Activated CD4-positive, alpha-beta T cell treated with anti-CD3 and anti-CD28 coated beads, Interleukin-2, amount 50 U/mL, for 24 hours (primary cell): ENCODE measurements around the gene CLRN3.

Experiments
- DNase-seq, 2 donors: peaks; one replicate each; pipeline ENCODE4 v3.0.0-alpha.2; 2020; ENCODE audit warnings: low read depth in 1 of 2, low spot score in 1 of 2

Gene CLRN3

DNA sequence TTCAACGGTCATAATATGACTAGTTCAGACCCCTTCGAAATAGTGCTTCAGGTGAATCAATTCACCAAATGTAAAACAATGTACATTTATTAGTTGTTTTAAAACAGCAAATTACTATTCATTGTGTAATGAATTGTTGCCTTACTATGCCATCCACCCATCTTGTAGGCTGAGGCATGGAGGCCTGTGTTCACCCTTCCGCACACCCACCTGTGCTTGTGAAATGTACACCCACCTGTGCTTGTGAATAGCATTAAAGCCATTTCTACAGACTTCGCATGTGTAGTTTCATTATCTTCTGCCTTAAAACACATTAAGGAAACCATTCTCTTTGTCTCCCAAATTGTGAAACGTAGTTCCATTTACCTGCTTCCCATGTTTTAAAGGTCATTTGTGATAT is 16.8 kb downstream of the CLRN3 start:
- no peak for DNase-seq

DNA sequence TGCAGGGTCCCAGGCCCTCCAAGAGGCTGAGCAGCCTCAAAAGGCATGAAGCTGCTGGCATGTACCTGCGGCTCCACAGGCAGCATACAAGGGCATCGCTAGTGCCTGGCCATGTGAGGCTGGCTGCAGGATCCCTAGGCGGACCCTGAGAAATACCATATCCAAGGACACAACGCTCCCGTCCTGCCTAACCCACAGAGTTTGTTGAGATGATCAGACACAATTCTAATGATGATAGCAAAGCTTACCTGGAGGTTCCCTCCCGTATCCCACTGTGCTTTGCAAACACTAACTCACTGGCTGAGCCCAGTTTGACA is 17.3 kb downstream of the CLRN3 start:
- no peak for DNase-seq

DNA sequence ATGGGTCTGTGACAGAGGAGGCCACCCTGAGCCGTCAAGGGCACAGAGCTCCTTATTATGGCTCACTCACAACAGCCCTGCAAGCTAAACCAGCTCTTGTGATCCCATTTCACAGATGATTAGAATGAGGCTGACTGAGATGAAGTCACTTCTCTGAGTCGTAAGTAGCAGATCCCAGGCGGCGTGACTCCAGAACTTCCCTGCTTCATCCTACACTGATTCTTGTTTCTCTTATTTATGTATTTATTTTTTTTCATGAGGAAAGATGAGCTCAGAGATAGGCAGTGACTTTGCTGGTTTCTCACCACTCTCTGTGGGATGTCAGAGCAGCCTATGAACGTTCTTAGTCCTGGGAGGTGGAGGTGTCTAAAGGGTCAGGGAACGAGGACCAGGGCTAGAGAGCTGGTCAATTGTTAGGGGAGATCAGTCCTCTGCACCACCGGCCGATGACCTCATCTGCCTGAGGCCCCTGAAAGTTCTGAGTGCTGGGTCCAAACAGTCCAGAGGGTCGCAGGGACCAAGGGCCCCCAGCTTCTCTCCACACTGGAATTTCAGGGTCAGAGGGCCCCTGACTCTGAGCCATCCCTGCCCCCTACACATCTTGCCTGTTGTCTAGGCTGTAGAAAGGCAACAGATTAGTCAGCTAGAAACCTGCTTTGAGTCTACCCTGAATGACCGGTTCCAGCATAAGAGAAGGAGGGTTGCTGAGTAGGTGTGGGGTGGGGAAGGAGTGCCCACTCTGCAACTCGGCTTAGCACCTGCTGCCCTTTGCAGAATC is 17.9 kb downstream of the CLRN3 start:
- no peak for DNase-seq

DNA sequence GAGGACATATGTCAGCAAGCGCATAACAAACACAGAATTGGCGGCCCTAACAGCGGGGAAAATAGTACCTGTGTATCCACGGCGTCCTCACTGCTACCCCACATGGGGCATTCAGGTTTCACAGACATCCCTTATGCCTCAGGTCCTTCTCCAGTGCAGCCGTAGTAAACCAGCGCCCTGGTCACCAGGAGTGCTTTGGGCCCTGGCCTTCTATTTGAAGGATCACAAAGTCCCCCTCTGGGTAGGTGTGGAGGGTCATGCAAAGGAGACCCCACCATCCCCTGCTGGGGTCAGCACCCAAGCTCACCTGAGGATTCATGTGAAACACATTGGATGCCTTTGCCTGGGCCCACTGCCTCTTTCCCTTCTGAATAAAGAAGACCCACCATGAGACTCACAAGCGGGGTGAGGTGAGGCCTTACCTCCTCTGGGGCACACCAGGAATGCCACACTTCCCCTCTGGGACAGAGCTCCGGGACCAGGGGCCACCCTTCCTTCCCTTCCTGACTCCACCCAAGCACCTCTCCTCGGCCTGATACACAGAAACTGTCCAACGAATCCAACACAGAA is 18.8 kb downstream of the CLRN3 start:
- DNase-seq = no peak

DNA sequence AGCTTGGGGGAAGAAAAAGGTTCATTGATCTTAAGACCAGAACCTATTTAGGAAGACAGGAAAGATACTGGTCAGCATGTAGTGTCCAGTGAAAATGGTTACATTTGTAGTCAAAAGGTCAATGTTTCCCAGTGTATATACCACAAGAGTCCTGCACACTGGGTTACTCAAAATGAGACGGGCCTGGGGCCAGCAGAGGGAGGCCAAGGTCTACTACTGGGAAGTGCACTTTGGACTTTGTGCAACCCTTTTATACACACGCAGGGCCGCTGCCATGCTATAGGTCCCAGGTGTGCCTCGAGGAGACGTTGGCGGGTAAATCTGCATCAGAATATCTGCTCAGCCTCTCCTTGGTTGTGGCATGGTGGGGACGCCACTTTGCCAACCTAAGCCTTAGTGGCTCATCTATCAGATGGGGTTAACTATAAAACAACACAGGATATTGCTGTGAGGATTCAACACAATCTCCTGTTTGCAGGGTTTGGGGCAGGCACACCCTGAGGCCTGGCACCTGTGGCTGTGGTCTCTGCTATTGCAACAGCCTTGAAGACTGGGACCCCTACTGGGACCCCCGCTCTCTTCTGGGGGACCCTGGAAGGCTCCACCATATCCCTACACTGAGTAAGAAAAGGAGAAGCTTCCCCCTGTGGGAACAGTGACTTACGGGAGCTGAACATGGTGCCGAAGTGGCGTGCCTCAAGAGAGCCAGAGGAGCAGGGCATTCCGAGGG is 19.7 kb downstream of the CLRN3 start:
- no peak for DNase-seq

DNA sequence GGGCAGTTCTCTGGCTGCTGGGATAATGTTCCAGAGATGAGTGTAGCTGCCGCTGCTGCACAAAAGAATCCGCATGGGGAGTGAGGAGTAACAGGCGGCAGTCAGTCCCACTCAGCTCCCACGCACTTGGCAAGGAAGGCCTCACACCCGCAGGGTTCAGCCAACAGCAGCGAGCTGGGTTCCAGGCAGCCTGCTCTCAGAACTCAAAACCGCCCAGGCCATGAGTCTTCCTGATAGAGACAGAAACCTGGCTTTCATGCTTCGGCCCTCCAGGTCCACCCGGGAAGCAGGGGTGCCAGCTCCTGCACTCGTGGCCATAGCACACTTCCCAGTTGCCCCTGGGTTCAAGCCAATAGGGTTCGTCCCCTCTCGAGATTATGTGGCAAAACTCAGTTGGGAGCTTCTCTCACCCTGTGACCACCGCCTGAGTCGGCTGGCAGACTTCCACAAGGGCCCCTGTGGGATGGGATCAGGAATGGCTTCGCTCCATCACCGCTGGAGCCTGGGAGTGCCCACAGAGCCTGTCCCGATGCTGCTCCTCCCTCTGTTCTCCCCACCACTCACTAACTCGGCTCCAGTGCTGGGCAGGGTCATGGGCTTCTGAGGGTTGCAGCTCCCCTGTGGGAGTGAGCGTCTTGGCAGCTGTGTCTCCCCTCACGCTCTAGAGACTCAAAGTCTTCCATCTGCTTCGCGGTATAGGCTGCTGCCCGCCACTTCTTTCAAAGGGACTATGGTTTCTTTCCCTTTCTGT is 20.6 kb downstream of the CLRN3 start:
- DNase-seq = no peak

DNA sequence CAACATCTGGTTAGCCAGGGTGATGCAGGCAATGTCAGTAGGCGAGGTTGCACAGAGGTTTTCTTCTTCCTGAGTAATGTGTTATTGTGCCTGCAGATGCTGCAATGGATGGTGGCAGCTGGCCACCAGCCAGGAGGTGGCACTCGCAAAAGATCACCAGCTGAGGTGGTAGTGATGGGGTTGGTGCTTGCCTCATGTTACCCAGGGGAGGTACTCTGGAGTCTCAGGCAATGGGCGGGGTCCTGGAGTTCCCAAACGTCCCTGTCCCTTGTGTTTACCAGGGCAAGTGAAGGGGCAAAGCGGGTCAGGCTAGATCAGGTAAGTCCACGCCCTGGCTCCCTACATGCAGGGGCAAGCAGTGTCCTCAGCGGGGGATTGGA is 21.1 kb downstream of the CLRN3 start:
- no peak for DNase-seq

DNA sequence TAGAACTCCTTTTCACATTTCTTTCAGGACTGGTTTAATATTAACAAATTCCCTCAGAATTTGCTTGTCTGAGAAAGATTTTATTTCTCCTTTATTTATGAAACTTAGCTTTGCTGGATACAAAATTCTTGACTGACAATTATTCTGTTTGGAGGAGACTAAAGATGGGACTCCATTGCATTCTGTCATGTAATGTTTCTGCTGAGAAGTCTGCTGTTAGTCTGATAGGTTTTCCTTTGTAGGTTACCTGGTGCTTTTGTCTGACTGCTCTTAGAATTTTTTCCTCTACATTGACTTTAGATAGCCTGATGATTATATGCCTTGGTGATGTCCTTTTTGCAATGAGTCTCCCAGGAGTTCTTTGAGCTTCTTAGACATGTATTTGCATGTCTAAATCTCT is 23.4 kb downstream of the CLRN3 start:
- no peak for DNase-seq

DNA sequence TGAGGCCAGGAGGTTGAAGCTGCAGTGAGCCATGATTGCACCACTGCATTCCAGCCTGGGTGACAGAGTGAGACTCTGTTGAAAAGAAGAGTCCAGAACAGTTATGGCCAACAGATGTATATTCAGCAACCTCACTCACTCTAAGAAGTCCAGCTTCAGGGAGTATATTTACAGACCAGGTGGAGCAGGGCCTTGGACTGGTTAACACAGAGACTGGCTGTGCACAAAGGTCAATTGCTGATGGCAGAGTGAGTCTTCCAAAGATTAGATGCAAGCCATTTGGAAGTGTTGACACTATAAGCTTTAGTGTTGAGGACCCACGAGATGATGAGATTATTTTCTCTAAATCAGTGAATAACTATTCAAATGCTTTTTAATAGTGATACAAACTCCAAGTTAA is 24.9 kb downstream of the CLRN3 start:
- DNase-seq = no peak

DNA sequence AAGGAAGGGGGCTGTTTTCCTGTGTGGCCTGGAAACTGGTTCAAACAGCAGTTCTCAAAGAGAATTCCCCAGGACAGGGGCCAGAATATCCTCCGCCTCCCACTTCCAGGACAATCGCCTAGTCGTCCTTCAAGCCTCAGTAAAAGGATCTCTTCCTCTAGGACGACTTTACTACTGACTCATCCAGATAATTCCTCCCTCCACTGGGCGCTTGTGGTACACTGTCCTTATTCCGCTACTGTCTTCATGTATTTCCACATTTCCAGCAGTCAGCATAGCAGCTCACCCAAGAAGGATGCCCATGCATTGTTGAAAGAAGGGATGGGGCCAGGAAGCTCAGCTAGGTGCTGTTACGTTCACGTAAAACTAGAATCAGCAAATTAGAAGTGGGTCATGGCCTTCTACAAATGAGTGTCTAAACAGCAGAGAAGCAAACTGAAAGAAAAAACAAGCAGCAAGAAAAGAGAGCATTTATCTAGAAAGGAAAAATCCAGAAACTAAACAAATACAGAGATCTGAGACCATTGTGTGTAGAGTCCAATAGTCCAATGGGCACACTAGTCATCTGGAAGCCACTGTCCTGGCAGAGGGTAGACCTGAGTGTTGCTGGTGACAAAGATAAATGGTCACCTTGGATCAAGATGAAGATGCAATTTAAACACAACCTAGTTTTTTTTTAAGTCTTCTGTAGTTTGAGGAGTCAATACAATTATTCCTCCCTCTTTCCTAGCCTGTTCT is 26.3 kb downstream of the CLRN3 start:
- DNase-seq = no peak

DNA sequence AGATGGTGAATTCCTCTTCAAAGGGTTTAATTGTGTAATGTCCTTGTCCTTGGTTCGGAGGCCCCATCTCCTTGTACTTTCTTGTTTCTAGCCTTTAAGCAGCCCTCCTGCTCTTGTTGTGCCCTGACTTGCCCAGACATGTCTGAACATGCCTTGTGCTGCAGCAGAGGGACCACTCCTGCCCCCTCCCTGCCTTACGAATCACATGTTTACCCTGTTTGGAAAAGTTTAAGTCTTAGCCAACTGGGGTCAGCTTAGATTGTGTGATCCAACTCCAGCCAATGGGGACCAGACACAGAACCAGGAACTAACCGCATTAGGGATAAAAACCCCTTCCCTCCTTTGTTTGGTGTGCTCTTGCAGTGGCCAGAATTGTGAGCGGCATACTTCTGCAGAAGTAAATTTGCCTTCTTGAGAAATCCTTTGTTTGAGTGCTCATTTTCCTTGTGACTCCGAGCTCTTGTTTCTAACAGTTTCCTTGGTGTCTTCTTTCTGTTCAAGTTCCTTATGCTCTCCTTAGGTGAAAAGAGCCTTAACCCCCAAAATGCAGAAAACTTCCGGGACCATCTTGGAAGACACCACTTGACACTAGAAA is 29.4 kb downstream of the CLRN3 start:
- no peak for DNase-seq

DNA sequence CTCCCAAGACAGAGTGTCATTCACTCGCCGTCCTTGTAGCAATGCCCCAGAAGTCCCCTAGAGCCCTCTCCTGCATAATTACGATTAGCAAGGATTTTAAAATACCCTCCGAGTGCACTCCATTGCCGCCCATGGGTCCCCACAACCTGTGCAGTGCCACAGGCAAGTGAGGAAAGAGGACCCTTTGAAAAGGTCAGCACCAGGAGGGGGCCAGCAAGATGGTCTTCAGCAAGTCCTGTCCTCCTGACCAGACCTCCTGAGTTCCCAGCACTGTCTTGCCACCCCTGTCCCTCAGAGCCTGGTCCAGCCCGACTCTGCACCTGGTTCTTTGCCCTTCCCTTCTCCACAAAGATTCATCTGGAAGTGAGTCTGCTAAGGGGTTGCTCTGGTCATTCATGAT is 32.1 kb downstream of the CLRN3 start:
- no peak for DNase-seq

DNA sequence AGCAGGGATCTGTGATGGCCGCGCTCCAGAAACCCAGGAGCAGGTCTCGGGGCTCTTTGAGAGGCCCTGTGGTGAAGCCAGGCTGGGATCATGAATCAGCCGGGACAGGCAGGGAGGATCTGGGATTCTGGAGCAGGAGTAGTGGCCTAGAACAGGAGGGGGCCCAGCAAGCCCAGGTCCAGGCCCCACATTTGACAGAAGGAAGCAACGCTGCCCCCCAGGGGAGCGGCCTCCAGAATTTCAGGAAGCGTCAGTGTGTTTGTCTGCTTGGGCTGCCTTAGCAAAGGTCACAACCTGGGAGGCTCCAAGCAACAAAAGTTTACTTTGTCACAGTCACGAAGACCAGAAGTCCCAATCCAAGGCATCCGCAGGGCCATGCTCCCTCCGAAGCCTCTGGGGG is 36.8 kb downstream of the CLRN3 start:
- DNase-seq = no peak

DNA sequence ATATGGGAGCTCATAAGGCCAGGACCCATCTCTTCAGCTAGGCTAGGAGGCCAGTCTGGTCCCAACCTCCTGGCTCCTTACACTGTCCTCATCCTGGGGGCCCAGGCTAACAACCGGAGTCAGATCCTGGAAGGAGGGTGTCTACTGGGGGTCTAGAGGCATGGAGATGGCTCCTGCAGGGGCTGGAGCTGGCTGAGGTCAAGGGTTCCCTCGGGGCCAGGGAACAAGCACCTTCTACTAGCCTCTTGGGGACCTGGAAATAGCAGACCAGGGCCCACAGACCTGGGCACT is 37.2 kb downstream of the CLRN3 start:
- DNase-seq = no peak

DNA sequence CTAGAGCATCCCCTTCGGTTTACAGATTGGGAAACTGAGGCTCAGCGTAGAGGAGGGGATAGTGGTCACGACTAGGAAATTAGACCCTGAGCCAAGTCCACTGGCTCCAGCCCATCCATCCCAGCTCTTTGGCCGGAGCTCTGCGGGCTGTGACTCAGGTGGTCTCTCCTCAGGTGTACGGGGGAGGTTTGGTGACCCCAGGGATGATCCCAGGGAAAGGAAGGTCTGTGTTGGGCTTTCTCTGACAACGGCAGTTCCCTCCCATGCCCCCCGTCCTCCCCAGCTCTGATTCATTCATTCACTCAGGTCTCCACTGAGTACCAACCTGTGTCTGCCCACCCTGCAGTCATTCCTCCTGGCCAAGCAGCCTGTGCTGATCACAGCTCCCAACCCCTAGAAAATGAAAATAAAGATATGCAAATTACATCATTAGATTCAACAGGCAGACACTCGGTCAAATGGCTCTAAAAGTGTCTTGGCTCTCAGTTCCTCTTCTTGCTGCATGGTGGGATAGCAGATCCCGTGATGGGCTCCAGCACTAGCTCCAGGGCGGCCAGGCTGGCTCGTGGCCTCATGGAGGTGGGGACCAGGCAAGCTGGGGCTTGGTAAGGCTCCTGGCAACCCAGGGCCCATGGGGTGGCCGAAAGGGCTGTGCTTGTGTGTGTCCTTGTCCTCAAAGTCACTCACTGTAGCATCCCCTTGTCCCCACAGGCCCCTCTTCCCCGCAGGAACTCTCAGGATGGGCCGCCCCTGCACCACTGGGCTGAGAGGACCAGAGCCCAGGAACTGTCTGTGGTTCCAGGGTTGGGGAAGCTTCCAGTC is 37.8 kb downstream of the CLRN3 start:
- no peak for DNase-seq

DNA sequence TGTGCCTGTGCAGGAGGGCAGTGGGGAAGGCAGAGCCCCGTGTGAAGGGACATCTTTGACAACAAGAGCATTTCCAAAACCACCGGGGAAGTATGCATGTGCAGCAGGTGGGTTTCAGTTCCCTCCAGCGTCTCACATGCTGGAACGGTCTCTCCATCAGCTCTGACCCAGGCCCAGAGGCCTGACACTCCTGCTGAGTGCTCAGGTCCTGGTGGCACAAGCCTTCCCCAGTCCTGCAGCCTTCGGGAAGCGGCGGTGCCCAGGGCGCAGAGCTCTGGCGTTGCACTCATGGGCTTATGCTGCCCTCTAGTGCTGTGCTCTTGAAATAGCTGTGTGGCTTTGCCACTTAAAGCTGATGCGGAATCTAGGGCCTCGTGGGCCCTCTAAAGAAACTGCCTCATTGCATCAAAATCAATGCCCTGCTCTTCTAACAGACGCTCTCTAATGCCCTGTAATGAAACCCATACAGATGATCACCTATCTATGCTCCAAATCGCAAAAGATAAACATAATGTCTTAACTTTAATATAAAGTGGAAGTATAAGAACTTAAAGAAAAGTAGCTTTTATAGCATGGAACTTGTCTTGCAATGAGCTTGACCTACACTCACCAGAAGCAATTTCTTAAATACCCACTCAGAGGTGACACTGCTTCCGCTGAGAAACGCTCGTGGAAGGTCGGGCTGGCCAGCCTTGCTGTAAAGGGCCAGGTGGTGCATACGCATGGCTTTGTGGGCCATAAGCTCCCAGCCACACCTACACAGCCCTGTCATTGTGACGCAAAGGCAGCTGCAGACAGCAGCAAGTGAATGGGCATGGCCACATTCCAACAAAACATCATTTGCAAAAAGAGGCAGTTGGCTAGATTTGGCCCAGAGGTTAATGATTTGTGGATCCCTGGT is 38.6 kb downstream of the CLRN3 start:
- DNase-seq = peak; percentile 9 to 16

DNA sequence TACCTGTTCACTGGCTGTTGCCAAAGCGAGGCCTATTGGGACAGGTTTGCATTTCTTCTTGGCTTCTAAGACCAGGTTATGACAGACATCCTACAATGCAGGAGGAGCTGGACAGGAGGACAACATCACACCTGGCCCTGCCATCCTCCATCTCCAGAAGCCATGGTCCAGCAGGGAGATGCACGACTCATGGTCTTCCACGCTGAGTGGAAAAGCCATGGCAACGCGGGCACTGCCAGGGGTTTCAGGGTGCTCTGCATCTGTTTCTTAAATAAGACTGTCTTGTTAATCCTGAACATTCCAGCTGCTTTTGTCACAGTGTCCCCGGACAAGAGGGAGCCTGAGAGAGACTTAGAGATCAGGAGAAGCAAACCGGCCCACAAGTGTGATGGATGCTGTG is 40.3 kb downstream of the CLRN3 start:
- no peak for DNase-seq

DNA sequence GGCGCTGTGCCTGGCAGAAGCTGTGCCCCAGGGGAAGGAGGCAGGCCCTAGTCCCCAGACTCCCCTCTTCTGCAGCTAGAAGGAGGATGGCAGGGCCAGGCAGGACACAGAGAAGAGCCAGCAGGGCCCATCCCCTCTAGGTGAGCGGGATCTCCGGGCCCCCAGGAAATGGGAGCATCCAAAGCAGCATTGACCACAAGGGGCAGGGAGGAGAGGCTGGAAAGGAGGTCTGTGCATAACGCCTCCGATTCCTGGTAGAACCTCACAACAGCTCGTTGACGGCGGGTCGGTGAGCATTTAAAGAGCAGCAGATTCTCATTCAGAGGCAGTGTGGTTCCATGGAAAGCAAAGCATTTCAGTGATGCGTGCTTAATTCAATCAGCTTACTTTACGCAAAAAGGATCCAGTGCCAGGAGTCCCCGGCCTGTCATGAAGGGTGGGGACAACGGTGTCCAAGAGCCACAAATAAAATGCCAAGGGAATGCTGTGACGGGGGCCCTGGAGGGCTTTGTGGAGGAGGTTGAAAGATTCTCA is 41.0 kb downstream of the CLRN3 start:
- no peak for DNase-seq

DNA sequence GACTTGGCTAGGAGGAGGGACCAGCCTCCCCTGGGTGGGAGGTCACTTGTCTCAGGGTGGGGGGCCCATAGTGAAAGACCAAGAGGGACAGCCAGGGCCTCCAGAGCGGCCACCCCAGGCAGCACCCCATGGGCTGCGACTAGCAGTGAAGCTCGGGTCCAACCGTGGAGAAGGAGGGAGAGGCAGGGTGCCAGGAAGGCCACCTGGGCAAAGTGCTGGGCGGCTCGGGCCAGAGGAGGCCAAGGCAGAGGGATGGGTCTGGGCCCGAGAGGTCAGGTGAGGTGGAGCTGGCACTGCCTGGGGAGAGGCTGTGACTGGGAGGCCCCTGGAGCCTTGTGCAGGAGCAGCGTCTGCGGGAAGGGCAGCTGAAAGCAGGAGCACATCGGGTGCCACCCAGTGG is 41.8 kb downstream of the CLRN3 start:
- no peak for DNase-seq
